ENCODE measurements around the gene PLAAT5.
"Not testable (repeated sequence)": the region's sequence is repeated elsewhere in the genome, so short reads cannot be mapped to it uniquely, and the experiment has no call there.

GRCh38 chr11:63430731-63431130 is 60.2 kb downstream of the PLAAT5 start:
- TF ChIP-seq CBX8 (IDR thresholded peaks at IDR 0.05); CTCF (IDR thresholded peaks at IDR 0.05); RNF2 (IDR thresholded peaks at IDR 0.05; ENCODE audit: borderline replicate concordance, low read depth); CHD4 (IDR thresholded peaks at IDR 0.05; ENCODE audit: borderline replicate concordance); POLR2A (IDR thresholded peaks at IDR 0.05; ENCODE audit: low read length); MAFK (IDR thresholded peaks at IDR 0.05; ENCODE audit: partially characterized antibody); CEBPB (IDR thresholded peaks at IDR 0.05); CHD2 (IDR thresholded peaks at IDR 0.05; ENCODE audit: low read length, partially characterized antibody); MAX (IDR thresholded peaks at IDR 0.05); ATOH8 (CRISPR knock-in tag; IDR thresholded peaks at IDR 0.05; ENCODE audit: low read depth); ZFP36 (IDR thresholded peaks at IDR 0.05; ENCODE audit: borderline replicate concordance, partially characterized antibody); NFE2L2 (conservative IDR thresholded peaks at IDR 0.05; ENCODE audit: low read length): not testable (repeated sequence)

All from A549 (cell line).